Right cardiac atrium (tissue), 5 donors: Measurements from ENCODE around the gene FOXM1. TPM values are rescaled to one million over a fixed set of nuclear protein-coding genes. Genes with fewer than 3 reads are reported as not detected.
A peak's percentile ranks its signal among the peaks of the same experiment; 100 is the strongest.

Experiments
- ATAC-seq, 2 donors: fragments of 200-7000 bp; cut with Tn5 transposase; one replicate each; pipeline versions ENCODE4 v1.8.0 to v1.9.1; 2020; ENCODE audit warnings: moderate library complexity in 2 of 2, mild to moderate bottlenecking in 1 of 2
- DNase-seq, 3 donors: peaks; one replicate each; pipeline ENCODE4 v3.0.0-alpha.2; 2020
- H3K27ac ChIP-seq: one replicate; pipeline ENCODE4 v1.5.1; 2013; ENCODE audit warnings: mild to moderate bottlenecking, low read length, control low read depth, moderate library complexity
- H3K27me3 ChIP-seq: one replicate; pipeline ENCODE4 v1.6.1; 2013; ENCODE audit not compliant: control insufficient read depth, insufficient read depth
- H3K4me1 ChIP-seq: one replicate; pipeline ENCODE4 v1.6.1; 2013; ENCODE audit warnings: low read length; ENCODE audit not compliant: control insufficient read depth, insufficient read depth
- H3K4me3 ChIP-seq: one replicate; pipeline ENCODE4 v1.5.1; 2013; ENCODE audit warnings: low read length, control low read depth
- H3K9me3 ChIP-seq: one replicate; pipeline ENCODE4 v1.6.1; 2013; ENCODE audit warnings: low read length; ENCODE audit not compliant: control insufficient read depth
- WGBS: extraction: QIAGEN DNeasy Blood & Tissue Kit; methylation state at CpG from one replicate; pipeline ENCODE4 v1.1.7; 2013; 5-methylcytosine and 5-hydroxymethylcytosine counted together
- intact Hi-C, 4 donors: fragments of 100-400 bp; cut with DNase I; formaldehyde crosslinking; loops; one replicate each; pipeline versions ENCODE4 v1.11.0 to v1.14.0; 2022 to 2023
- long read RNA-seq, 4 donors: library from polyadenylated mRNA; unstranded; transcript quantifications; one replicate each; pipeline ENCODE4 v2.0.0, GENCODE V29; 2020 to 2021
- polyA plus RNA-seq: library from polyadenylated mRNA; stranded (reverse); fragments of 200-250 nt; gene quantifications from one replicate; pipeline ENCODE4 v1.2.3, GENCODE V29; 2013
- total RNA-seq, 4 donors: library from RNA; stranded (reverse); fragmentation: NEBNext Ultra II Directional; extraction: Animal tissue kit (Norgen Biotek cat#: 25700); gene quantifications; one replicate each; pipeline ENCODE4 v1.2.1, GENCODE V29; 2021
- donor health status: healthy with polysubstance abuse.
- donor health status: DM: no; HTN: yes; CAD: no.
- donor health status: DM: no; HTN: no; CAD: no.
- donor health status: DM: no; HTN: yes; CAD: no; lungs with severe emphysema.
- donor health status: DM: yes; HTN: yes; CAD: no.

The FOXM1 gene
- total RNA-seq (1 to 10 TPM in 2 of 4 donors, under 1 TPM in 2; 0.33 to 1.7 (median 0.93) TPM), polyA plus RNA-seq (0.20 TPM)
- long read RNA-seq, donor 1, partial matches to known transcripts = 0 of 2 reads
- long read RNA-seq, donor 1, other reads (novel, unspliced or antisense) = 1 of 2 reads
- long read RNA-seq, donor 2 = 0 reads
- long read RNA-seq, donor 3, partial matches to known transcripts = 0 of 2 reads
- long read RNA-seq, donor 3, other reads (novel, unspliced or antisense) = 2 of 2 reads
- long read RNA-seq, donor 4 = 0 reads

GRCh38 chr12:2877047-2877952 is at the start of gene FOXM1, which contains the start of gene RHNO1:
TSS of gene FOXM1 (minus strand) at chr12:2877174. CDS start at chr12:2874478, 2,696 bp downstream.
TSS of gene RHNO1 (plus strand) at chr12:2877223. CDS start at chr12:2885367, 8,144 bp downstream.
- ATAC-seq (peak; percentile 96 to 97), DNase-seq (peak; percentile 91 to 96 (median 96))
- no peaks in the 10 kb centered on the region for H3K9me3 ChIP-seq
- H3K27me3 ChIP-seq = no peaks in the 10 kb centered on the region
- intact Hi-C loops = no loop called here
- 1% methylated on average over 70 of the region's 70 CpGs for WGBS
- peak within 1 kb of the TSS; percentile 82 for H3K4me3 ChIP-seq
- peak within 1 kb of the TSS; percentile 19 for H3K27ac ChIP-seq
- peaks cover 4% of the 10 kb centered on the region for H3K4me1 ChIP-seq

- no peaks in the 10 kb centered on the region for H3K9me3 ChIP-seq
- WGBS = 81% methylated on average over 6 of the region's 6 CpGs
- H3K27me3 ChIP-seq = no peaks in the 10 kb centered on the region
- no peak overlapping the region for H3K27ac ChIP-seq
- intact Hi-C loops = no loop called here
- H3K4me1 ChIP-seq = no peaks in the 10 kb centered on the region
- no peak overlapping the region for H3K4me3 ChIP-seq
- DNase-seq (no peak), ATAC-seq (peak in 1 of 2 donors; percentile 32)
Observed at GRCh38 chr12:2925322-2925995, 48.5 kb upstream of the FOXM1 start.

GRCh38 chr12:2924019-2924418 is 47.0 kb upstream of the FOXM1 start:
- WGBS = 68% methylated on average over 3 of the region's 3 CpGs
- Histone ChIP-seq H3K4me1 (no peaks in the 10 kb centered on the region), H3K9me3 (no peaks in the 10 kb centered on the region), H3K27me3 (no peaks in the 10 kb centered on the region), H3K4me3 (no peak overlapping the region), H3K27ac (no peak overlapping the region)
- DNase-seq (no peak), ATAC-seq (peak; percentile 61 to 74)
- intact Hi-C loops = no loop called here

GRCh38 chr12:2923057-2923456 is 46.1 kb upstream of the FOXM1 start:
- intact Hi-C loops = no loop called here
- ATAC-seq (no peak), DNase-seq (no peak)
- H3K27me3 ChIP-seq = no peaks in the 10 kb centered on the region
- 98% methylated on average over 9 of the region's 9 CpGs for WGBS
- H3K27ac ChIP-seq = no peak overlapping the region
- no peaks in the 10 kb centered on the region for H3K4me1 ChIP-seq
- no peak overlapping the region for H3K4me3 ChIP-seq
- no peaks in the 10 kb centered on the region for H3K9me3 ChIP-seq

GRCh38 chr12:2922329-2922728 is 45.4 kb upstream of the FOXM1 start:
- Histone ChIP-seq H3K27ac (no peak overlapping the region), H3K9me3 (no peaks in the 10 kb centered on the region), H3K4me1 (no peaks in the 10 kb centered on the region), H3K4me3 (no peak overlapping the region), H3K27me3 (no peaks in the 10 kb centered on the region)
- 97% methylated on average over 2 of the region's 2 CpGs for WGBS
- no peak for ATAC-seq
- DNase-seq = no peak
- intact Hi-C loops = no loop called here

GRCh38 chr12:2919249-2919648 is 42.3 kb upstream of the FOXM1 start:
- DNase-seq (no peak), ATAC-seq (no peak)

GRCh38 chr12:2912216-2912575 is 35.2 kb upstream of the FOXM1 start:
- H3K27me3 ChIP-seq = no peaks in the 10 kb centered on the region
- ATAC-seq (no peak), DNase-seq (no peak)
- intact Hi-C loops = no loop called here
- H3K4me3 ChIP-seq = no peak overlapping the region
- H3K4me1 ChIP-seq = no peaks in the 10 kb centered on the region
- H3K9me3 ChIP-seq = no peaks in the 10 kb centered on the region
- WGBS = 97% methylated on average over 3 of the region's 3 CpGs
- no peak overlapping the region for H3K27ac ChIP-seq

More at GRCh38 chr12:2919249-2919648, 42.3 kb upstream of the FOXM1 start:
- no peak overlapping the region for H3K27ac ChIP-seq
- no peaks in the 10 kb centered on the region for H3K4me1 ChIP-seq
- H3K27me3 ChIP-seq = no peaks in the 10 kb centered on the region
- intact Hi-C loops = no loop called here
- 65% methylated on average over 2 of the region's 2 CpGs for WGBS
- no peaks in the 10 kb centered on the region for H3K9me3 ChIP-seq
- no peak overlapping the region for H3K4me3 ChIP-seq

GRCh38 chr12:2904260-2904659 is 27.3 kb upstream of the FOXM1 start:
- no peaks in the 10 kb centered on the region for H3K27me3 ChIP-seq
- 94% methylated on average over 2 of the region's 2 CpGs for WGBS
- intact Hi-C loops = no loop called here

GRCh38 chr12:2902272-2902880 is 25.4 kb upstream of the FOXM1 start:
- peaks cover 3% of the 10 kb centered on the region for H3K4me1 ChIP-seq
- DNase-seq (peak; percentile 27 to 79 (median 68)), ATAC-seq (peak; percentile 98)
- intact Hi-C loops = no loop called here
- 17% methylated on average over 4 of the region's 4 CpGs for WGBS
- H3K4me3 ChIP-seq = no peak overlapping the region
- no peaks in the 10 kb centered on the region for H3K9me3 ChIP-seq
- H3K27me3 ChIP-seq = no peaks in the 10 kb centered on the region
- no peak overlapping the region for H3K27ac ChIP-seq

More at GRCh38 chr12:2904260-2904659, 27.3 kb upstream of the FOXM1 start:
- ATAC-seq (no peak), DNase-seq (no peak)
- H3K4me3 ChIP-seq = no peak overlapping the region
- no peak overlapping the region for H3K27ac ChIP-seq
- H3K9me3 ChIP-seq = no peaks in the 10 kb centered on the region
- peaks cover 3% of the 10 kb centered on the region for H3K4me1 ChIP-seq

GRCh38 chr12:2900642-2901041 is 23.7 kb upstream of the FOXM1 start:
- Histone ChIP-seq H3K27ac (no peak overlapping the region), H3K9me3 (no peaks in the 10 kb centered on the region), H3K4me3 (no peak overlapping the region), H3K27me3 (no peaks in the 10 kb centered on the region), H3K4me1 (peaks cover 4% of the 10 kb centered on the region)
- WGBS = 88% methylated on average over 8 of the region's 8 CpGs
- intact Hi-C loops = no loop called here
- DNase-seq (no peak), ATAC-seq (no peak)
